SK-N-SH (cell line): ENCODE results near the gene SAPCD2. TPM values are rescaled to one million over a fixed set of nuclear protein-coding genes. Genes with fewer than 3 reads are reported as not detected.

Experiments
- CTCF ChIA-PET: fragments of 300-600, 350-600 bp; formaldehyde crosslinking; extraction: SDS; loops from one replicate; lab custom pipeline; 2021; lab: Yijun Ruan, JAX
- POLR2A ChIA-PET: fragments of 350-600 bp; sonication (Branson Sonifier 250); formaldehyde crosslinking; extraction: SDS; loops from one replicate; lab custom pipeline; 2020; ENCODE audit warnings: antibody characterized with exemption, inconsistent platforms; lab: Yijun Ruan, JAX
- DNase-seq: peaks from one replicate; pipeline ENCODE4 v3.0.0; 2012
- H2AFZ ChIP-seq: fragments of 200-600 bp; sonication (generic); 2 replicates; pipeline ENCODE4 v1.8.1; 2016; ENCODE audit warnings: antibody characterized with exemption, mild to moderate bottlenecking, low read depth
- H3F3A ChIP-seq: fragments of 200-600 bp; sonication (generic); replicated peaks from 2 replicates; pipeline ENCODE3; 2016; ENCODE audit warnings: antibody characterized with exemption, mild to moderate bottlenecking; ENCODE audit not compliant: insufficient read depth
- H3K27ac ChIP-seq, 2 experiments: fragments of 200-500 bp in 1 of 2; fragments of 200-600 bp in 1 of 2; sonication (Bioruptor generic) in 1 of 2; sonication (generic), shearing (Covaris generic) in 1 of 2; 2 replicates each; pipeline versions ENCODE4 v1.5.1 to v1.6.1; 2014 to 2016; ENCODE audit warnings: low read depth in 2 of 2, inconsistent platforms in 1 of 2, low read length in 1 of 2, mild to moderate bottlenecking in 1 of 2, mixed read lengths in 1 of 2
- H3K27me3 ChIP-seq: fragments of 200-600 bp; sonication (generic), shearing (Covaris generic); 2 replicates; pipeline ENCODE4 v1.6.1; 2016; ENCODE audit warnings: mixed run types; ENCODE audit not compliant: insufficient read depth
- H3K36me3 ChIP-seq, 2 experiments: fragments of 200-500 bp in 1 of 2; fragments of 200-600 bp in 1 of 2; sonication (Bioruptor generic) in 1 of 2; sonication (generic) in 1 of 2; replicated peaks in 1 of 2; 2 replicates each; pipeline versions ENCODE3 to v1.5.1; 2014 to 2016; ENCODE audit warnings: low read length in 1 of 2, mild to moderate bottlenecking in 1 of 2; ENCODE audit not compliant: insufficient read depth in 2 of 2, control insufficient read depth in 1 of 2
- H3K4me1 ChIP-seq, 2 experiments: fragments of 200-500 bp in 1 of 2; fragments of 200-600 bp in 1 of 2; sonication (Bioruptor generic) in 1 of 2; sonication (generic), shearing (Covaris generic) in 1 of 2; 2 replicates each; pipeline versions ENCODE4 v1.5.1 to v1.6.1; 2014 to 2016; ENCODE audit warnings: low read depth in 1 of 2, low read length in 1 of 2, mixed run types in 1 of 2; ENCODE audit not compliant: insufficient read depth in 2 of 2, control insufficient read depth in 1 of 2
- H3K4me2 ChIP-seq: fragments of 200-600 bp; sonication (generic), shearing (Covaris generic); 2 replicates; pipeline ENCODE4 v1.6.1; 2017; ENCODE audit warnings: mixed run types
- H3K4me3 ChIP-seq, 2 experiments: fragments of 200-500 bp in 1 of 2; fragments of 200-600 bp in 1 of 2; sonication (Bioruptor generic) in 1 of 2; sonication (generic), shearing (Covaris generic) in 1 of 2; 2 replicates each; pipeline versions ENCODE4 v1.5.1 to v1.8.1; 2014 to 2016; ENCODE audit warnings: low read depth in 2 of 2, inconsistent platforms in 1 of 2, low read length in 1 of 2, mild to moderate bottlenecking in 1 of 2, mixed read lengths in 1 of 2, moderate library complexity in 1 of 2
- H3K79me2 ChIP-seq: fragments of 200-600 bp; sonication (generic); 2 replicates; pipeline ENCODE4 v1.8.1; 2017; ENCODE audit warnings: mild to moderate bottlenecking; ENCODE audit not compliant: insufficient read depth
- H3K9ac ChIP-seq: fragments of 200-600 bp; sonication (generic); 2 replicates; pipeline ENCODE4 v1.6.1; 2017; ENCODE audit warnings: mixed run types
- H3K9me2 ChIP-seq: fragments of 200-600 bp; sonication (generic); 2 replicates; pipeline ENCODE4 v1.6.1; 2017; ENCODE audit warnings: mixed run types
- H3K9me3 ChIP-seq: fragments of 200-600 bp; sonication (generic); 2 replicates; pipeline ENCODE4 v1.6.1; 2017; ENCODE audit warnings: mixed run types, mild to moderate bottlenecking, moderate library complexity
- H4K20me1 ChIP-seq: fragments of 200-600 bp; sonication (generic); 2 replicates; pipeline ENCODE4 v1.6.1; 2017; ENCODE audit warnings: mild to moderate bottlenecking, mixed run types; ENCODE audit not compliant: insufficient read depth
- CHD2 ChIP-seq: fragments of 150-350 bp; IDR thresholded peaks from 2 replicates; pipeline ENCODE4 v1.6.1; 2018; ENCODE audit warnings: low read length; ENCODE audit not compliant: partially characterized antibody
- ELF1 ChIP-seq: IDR thresholded peaks from 2 replicates; pipeline ENCODE4 v1.4.0; 2012
- EP300 ChIP-seq, 2 experiments: IDR thresholded peaks; 2 replicates each; pipeline versions ENCODE4 v1.4.0 to v1.6.1; 2012; ENCODE audit warnings: borderline replicate concordance in 1 of 2, low read depth in 1 of 2, low read length in 1 of 2
- EZH2phosphoT487 ChIP-seq: fragments of 200-600 bp; sonication (generic); IDR thresholded peaks from 2 replicates; pipeline ENCODE4 v1.6.1; 2017; ENCODE audit warnings: low read depth, mixed run types, mild to moderate bottlenecking, antibody characterized with exemption, moderate library complexity, borderline replicate concordance
- JUND ChIP-seq: IDR thresholded peaks from 2 replicates; pipeline ENCODE4 v1.4.0; 2012
- MAX ChIP-seq: IDR thresholded peaks from 2 replicates; pipeline ENCODE4 v1.4.0; 2012; ENCODE audit warnings: low read depth
- MEF2A ChIP-seq: IDR thresholded peaks from 2 replicates; pipeline ENCODE4 v1.4.0; 2012; ENCODE audit warnings: low read depth, borderline replicate concordance
- NFIC ChIP-seq: IDR thresholded peaks from 2 replicates; pipeline ENCODE4 v1.4.0; 2012; ENCODE audit warnings: borderline replicate concordance
- NRF1 ChIP-seq: IDR thresholded peaks from 2 replicates; pipeline ENCODE4 v1.6.1; 2012; ENCODE audit warnings: low read depth, mild to moderate bottlenecking, low read length
- RAD21 ChIP-seq: IDR thresholded peaks from 2 replicates; pipeline ENCODE4 v1.6.1; 2012; ENCODE audit warnings: mild to moderate bottlenecking, low read length
- RCOR1 ChIP-seq: fragments of 150-350 bp; IDR thresholded peaks from 2 replicates; pipeline ENCODE4 v1.6.1; 2017; ENCODE audit warnings: antibody characterized with exemption, low read length
- RFX5 ChIP-seq: IDR thresholded peaks from 2 replicates; pipeline ENCODE4 v1.6.1; 2012; ENCODE audit warnings: mild to moderate bottlenecking, improper control_type of control experiment, low read length
- SIN3A ChIP-seq: IDR thresholded peaks from 2 replicates; pipeline ENCODE4 v1.6.1; 2012; ENCODE audit warnings: low read depth, mild to moderate bottlenecking, low read length, moderate library complexity, borderline replicate concordance
- USF1 ChIP-seq: IDR thresholded peaks from 2 replicates; pipeline ENCODE4 v1.4.0; 2012; ENCODE audit warnings: low read depth, borderline replicate concordance
- ZBTB33 ChIP-seq: IDR thresholded peaks from 2 replicates; pipeline ENCODE4 v1.4.0; 2012; ENCODE audit warnings: low read depth, borderline replicate concordance
- WGBS: methylation state at CpG from one replicate; pipeline ENCODE4 v1.1.6; 2017; ENCODE audit warnings: low lambda C conversion rate; 5-methylcytosine and 5-hydroxymethylcytosine counted together
- polyA plus RNA-seq, 3 experiments: library from polyadenylated mRNA; depleted of rRNA; stranded (reverse); fragments of >200 nt; gene quantifications; 2 replicates each; pipeline ENCODE4 v1.2.3, GENCODE V29; 2012

SAPCD2 gene
- polyA plus RNA-seq, 1 of the 3 experiments (the other 2 are of a cell fraction): 6.0 TPM

GRCh38 chr9:137113385-137114159, 43.2 kb upstream of the SAPCD2 start:
- Histone ChIP-seq H3K36me3 (peaks cover 0 to 37% of the 10 kb centered on the region in 2 experiments), H3K79me2 (no peaks in the 10 kb centered on the region), H3K4me1 (peaks cover 0 to 10% of the 10 kb centered on the region in 2 experiments; a peak in 1 of 4 replicates), H3K9me2 (no peaks in the 10 kb centered on the region), H4K20me1 (no peaks in the 10 kb centered on the region), H3K4me3 (peak overlapping the region in 1 of 2 experiments; percentile 39; a peak in 2 of 4 replicates), H3K27ac (no peak overlapping the region), H3F3A (no peaks in the 10 kb centered on the region), H3K9ac (no peak overlapping the region), H3K4me2 (no peak overlapping the region; the same call in 1 of the 2 replicates), H2AFZ (no peak overlapping the region), H3K9me3 (no peaks in the 10 kb centered on the region)
- ChIA-PET POLR2A (interaction anchor here (0.6 to 1.6 kb wide), 3 partner anchors 16 to 127 kb away, joined by 3 to 7 read pairs (median 4); partner anchors contain the start of gene TUBB4B), CTCF (interaction anchor here (1.4 to 4.4 kb wide), 4 partner anchors 17 to 123 kb away, joined by 3 to 27 read pairs (median 6); partner anchors contain the start of gene RNF224)
- 73% methylated on average over 24 of the region's 66 CpGs for WGBS
- TF ChIP-seq ELF1: no peak
- TF ChIP-seq EP300 (IDR thresholded peaks at IDR 0.05; ENCODE audit: borderline replicate concordance in 1 of 2, low read depth in 1 of 2, low read length in 1 of 2): no peak
- no peak for TF ChIP-seq RFX5
- TF ChIP-seq MAX: 0 out of 2 replicates have a peak, but pooled peaks have one; percentile 5
- no peak for TF ChIP-seq EZH2phosphoT487
- no peak for TF ChIP-seq NFIC
- no peak for TF ChIP-seq RCOR1
- TF ChIP-seq, all 33 proteins: peak for 1
- DNase-seq: peak; percentile 76
- H3K27me3 ChIP-seq: no peaks in the 10 kb centered on the region

GRCh38 chr9:137112564-137113384, 42.4 kb upstream of the SAPCD2 start:
- no peaks in the 10 kb centered on the region for H3K9me2 ChIP-seq
- H3K36me3 ChIP-seq: peaks cover 0 to 45% of the 10 kb centered on the region in 2 experiments
- H3K4me2 ChIP-seq: no peak overlapping the region
- no peaks in the 10 kb centered on the region for H4K20me1 ChIP-seq
- no peak overlapping the region for H3K9ac ChIP-seq
- H2AFZ ChIP-seq: no peak overlapping the region
- H3K4me3 ChIP-seq: no peak overlapping the region
- 98% methylated on average over 30 of the region's 42 CpGs for WGBS
- DNase-seq: no peak
- TF ChIP-seq CHD2 (no peak), JUND (no peak), ZBTB33 (no peak), NRF1 (no peak), MEF2A (no peak), SIN3A (no peak), RAD21 (no peak), USF1 (no peak)
- H3K9me3 ChIP-seq: no peaks in the 10 kb centered on the region
- ChIA-PET CTCF (interaction anchor here (0.6 to 4.4 kb wide), 4 partner anchors 18 to 800 kb away, joined by 3 to 27 read pairs (median 6); partner anchors contain the start of gene RNF224), POLR2A (interaction anchor here (0.6 to 1.6 kb wide), 2 partner anchors 92 to 128 kb away, joined by 3 to 7 read pairs; partner anchors contain the start of gene TUBB4B)
- no peaks in the 10 kb centered on the region for H3K27me3 ChIP-seq
- no peaks in the 10 kb centered on the region for H3K79me2 ChIP-seq
- H3F3A ChIP-seq: no peaks in the 10 kb centered on the region
- no peak overlapping the region for H3K27ac ChIP-seq
- peaks cover 0 to 10% of the 10 kb centered on the region in 2 experiments; a peak in 1 of 4 replicates for H3K4me1 ChIP-seq
